ENCODE measurements around the gene IRX2. TPM values are rescaled to one million over a fixed set of nuclear protein-coding genes. Genes with fewer than 3 reads are reported as not detected.

The IRX2 gene
- total RNA-seq, 2 experiments from 2014 or later: not detected

DNA sequence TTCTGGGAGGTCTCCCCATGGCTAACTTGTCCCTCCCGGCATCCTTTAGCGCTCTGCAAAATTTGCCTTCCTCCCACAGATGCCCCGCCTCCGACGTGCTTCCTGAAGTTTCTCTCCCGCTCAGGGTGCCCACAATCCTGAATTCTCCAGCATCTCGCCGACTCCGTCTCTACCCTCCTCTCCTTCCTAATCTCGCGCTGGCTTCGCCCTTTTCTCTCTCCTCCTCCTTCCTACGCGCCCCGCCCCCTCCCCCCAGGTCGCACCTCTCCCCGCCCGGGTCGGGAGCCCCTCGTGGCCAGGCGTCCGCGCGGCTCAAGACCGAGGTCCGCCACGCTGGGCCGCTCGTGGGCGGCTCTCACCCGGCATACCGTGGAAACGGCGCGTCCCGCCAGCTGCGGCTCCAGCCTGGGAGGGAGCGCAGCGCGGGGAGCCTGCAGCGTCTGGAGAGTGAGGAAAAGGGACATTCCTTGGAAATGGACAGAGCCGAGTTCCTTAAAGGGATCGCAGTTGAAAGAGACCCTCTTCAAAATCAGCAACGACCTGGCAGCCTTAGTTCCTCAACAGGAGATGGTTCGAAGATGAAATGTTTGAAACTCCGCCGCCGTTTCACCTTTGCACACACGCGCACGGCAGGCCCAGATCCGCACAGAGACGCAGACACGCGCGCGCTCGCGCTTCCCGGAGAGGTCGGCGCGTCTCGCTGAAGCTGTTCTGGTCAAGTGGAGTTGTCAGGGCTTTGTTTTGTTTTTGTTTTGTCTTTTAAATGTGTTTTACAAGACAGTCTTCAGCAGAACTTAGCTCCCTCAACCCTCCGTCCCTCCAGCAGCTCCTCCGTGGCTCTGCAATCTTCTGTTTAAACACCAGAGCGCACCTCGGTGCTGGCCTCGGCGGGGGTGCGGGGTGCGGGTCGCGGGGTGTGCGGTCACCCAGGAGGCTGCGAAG, 5.0 kb upstream of the IRX2 start:
- ChIA-PET POLR2A (no interaction called here), CTCF (no interaction called here)

DNA sequence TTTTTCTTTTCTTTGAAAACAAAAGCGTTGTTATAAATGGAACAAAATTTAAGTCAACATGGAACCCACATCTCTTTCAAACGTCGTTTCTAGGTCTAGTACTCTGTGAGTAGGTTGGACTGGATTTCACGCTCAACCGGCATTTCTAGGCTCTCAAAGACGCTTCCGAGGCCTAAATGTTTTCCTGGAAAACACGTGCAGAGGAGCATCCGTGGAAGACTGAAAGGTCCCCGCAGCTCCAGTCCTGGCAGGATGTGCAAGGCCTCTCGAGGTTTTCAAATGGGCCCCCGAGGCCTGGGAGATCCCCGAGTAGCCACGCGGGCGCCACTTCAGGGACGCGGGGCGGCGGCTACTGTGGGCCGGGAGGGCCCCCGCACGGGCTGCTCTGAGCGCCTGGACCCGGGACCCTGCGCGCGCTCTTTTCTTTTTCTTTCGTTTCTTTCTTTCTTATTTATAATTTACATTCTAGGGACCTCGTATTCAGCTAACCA, 4.2 kb upstream of the IRX2 start:
- CTCF ChIA-PET: no interaction called here
- POLR2A ChIA-PET: no interaction called here

DNA sequence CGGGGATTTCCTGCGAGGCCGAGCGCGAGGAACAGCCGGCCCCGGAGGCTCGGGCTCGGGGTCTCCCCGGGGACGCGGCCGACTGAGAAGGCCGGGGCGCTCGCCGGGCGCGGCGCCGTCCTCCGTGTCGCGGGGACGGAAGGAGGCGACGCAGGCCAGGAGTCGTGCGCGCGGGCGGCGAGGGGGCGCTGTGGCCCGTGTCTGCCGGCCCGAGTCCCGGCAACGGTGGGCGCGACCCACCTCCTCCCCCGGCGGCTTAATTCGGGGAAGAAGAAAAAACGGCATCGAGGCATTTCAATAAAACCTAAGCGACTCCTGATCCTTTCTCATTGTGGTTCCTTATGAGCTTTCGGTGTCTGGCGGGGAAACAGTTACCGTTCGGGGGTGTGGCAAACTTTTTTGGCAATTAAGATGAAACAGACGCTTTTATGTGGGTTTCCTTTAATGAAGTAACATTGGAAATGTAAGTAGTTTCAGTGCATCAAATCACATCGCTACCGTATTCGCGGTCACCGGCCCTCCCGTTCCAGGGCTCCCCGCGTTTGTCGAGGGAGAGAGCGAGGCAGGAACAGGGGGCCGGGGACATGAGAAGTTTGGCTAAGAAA, 3.7 kb upstream of the IRX2 start:
- CTCF ChIA-PET: no interaction called here
- POLR2A ChIA-PET: no interaction called here

DNA sequence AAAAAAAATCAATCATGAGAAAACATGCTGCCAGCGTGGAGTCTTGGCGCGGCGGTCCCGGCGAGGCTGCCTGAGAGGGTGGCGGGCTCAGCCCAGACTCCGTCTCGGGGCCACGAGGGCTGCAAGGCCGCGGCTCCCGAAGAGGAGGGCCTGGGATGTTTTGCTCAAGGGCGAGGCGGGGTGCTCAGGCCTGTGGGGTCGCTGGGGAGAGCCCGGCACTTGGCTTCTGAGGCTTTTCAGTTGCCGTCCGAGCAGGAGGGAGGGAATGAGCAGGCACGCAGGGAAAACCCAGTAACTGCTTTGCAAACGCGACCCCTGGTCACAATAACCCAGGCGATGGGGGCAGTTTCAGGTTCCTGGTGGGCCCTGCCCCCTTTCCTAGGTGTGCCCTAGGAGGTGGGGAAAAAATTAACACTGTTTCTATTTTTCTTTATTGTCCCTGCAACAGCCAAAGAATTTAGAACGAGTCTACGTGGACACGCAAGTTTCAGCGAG, 3.2 kb upstream of the IRX2 start:
- ChIA-PET POLR2A (no interaction called here), CTCF (no interaction called here)

DNA sequence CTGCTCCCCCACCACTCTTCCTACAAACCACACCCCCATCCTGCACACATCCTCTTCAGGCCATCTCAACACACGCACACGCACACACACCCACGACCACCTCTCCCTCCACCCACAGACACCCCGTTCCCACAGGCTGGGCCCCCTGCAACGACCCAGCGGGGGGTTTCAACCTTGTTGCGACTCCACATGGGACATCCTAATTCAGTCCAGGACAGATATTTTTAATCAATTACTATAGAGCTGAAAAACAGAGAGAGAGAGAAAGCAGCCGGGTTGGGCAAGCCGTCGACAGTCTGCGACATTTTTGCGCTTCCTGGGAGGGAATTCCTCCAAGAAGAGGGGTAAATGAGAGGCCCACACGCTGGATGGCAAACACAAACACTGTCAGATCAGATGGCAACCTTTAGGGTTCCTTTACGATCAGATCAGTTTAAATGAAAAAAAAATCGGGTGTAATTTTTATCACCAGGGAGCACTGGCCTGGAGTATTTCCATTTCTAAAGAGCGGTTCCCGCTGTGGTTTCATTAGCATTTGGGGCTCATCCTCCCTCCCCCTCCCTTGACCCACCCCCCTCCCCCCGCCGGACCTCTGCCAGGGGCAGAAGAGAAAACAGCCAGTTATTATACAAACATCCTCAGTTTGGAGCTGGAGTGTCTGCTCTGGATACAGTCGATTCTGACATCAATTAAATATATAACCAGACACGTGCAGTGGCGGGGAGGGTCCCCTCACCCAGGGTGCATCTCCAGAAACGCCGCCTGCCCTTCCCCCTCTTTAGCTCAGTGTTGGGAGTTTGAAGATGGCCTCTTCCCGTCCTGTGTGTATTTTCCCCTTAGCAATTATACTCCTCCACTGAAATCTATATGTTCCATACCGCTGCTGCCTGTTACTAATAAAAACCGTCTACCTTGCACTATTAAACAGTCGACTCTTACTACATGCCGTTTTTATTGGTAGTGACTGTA, 2.3 kb upstream of the IRX2 start:
- CTCF ChIA-PET: no interaction called here
- POLR2A ChIA-PET: no interaction called here

DNA sequence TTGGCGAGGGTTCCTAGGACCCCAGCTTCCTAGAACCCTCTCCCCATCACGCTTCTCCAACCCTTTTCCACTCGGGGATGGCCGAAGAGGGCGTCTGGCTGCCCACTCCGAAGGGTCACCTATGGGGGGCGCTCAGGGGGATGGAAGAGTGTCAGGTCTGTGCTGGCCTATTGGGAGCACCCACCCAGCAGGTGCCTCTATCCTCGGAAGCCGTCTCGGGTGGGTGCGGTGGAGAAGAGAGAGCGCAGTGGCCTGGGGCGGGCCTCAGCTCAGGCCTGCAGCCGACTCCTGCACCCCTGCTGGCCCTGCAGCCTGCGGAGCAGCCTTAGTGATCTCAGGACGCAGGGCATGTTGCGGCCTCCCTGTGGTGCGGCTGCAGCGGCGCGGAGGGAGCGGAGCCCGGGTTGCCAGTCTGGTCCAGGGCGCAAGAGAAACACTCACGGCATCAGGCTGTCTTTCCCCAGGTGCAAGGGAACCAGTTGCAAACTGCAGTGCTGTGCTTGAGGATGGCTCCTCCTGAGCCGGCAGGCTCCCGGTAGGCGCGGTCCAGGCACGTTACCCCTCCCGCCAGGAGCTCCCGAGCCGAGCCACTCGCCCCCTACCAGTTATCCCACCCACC, 1.5 kb upstream of the IRX2 start:
- ChIA-PET CTCF (no interaction called here), POLR2A (no interaction called here)

DNA sequence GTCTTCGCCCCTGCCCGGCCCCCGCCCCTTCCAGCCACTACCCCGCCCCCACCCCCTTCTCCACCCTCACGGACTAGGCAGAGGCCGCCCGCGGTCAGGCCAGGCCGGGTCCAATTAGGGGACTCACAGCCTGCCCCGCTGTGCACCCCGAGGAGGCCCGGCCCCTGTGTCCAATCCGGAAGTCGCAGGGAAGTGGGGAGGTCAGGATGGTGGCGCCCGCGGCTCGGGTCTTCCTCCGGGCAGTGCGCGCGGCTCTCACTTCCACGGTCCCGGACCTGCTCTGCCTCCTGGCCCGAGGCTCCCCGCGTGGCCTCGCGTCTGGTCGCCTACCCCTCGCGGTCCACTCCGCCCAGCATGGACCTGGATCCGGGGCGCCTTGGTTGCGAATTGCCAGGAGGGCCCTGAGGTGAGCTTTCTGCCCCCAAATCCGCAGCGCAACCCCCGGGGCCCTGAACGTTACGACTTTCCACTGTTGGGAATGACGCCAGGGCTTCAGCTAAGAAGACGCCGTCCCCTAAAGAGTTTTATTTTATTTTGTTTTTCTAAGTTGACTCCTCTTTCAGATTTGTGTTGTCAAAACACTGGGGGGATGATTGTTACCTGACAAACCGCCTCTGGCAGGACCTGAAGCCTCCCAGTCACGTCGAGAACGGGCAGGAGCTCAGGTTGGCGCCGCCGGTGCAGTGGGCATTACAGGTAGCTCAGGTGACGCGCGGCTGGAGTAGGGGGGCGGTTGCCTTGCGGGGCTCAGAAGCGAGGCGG, 763 bp upstream of the IRX2 start:
- POLR2A ChIA-PET: no interaction called here

DNA sequence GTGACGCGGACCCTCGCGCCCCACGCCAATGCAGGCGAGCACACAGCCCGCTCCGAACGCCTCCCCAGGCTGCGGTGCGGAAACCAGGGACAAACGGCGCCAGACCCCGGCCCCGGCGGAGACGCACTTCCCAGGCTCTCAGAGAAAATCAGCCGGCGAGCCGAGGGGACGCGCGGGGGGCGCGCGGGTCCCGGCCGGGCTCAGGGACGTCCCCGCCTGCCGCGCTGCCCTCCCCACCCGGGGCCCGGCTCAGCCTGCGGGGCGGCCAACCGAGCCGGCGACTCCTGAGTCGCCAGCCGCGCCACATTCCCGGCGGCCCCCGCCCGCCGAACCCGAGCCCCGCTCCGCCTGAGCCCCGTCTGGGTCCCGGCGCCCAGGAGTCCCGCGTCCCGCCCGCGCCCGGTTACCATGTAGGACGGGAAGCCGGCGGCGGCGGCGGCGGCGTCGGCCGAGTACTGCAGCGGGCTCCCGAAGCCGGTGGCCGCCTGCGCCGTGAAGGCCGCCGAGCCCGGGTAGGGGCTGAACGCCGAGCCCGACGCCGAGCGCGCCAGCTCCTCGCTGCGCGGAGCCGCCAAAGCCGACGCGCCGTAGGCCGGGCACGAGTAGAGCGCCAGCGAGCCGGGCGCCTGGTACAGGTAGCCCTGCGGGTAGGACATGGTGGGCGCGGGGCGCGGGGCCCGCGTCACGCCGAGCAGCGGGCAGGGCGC, 566 bp downstream of the IRX2 start:
- ChIA-PET CTCF (no interaction called here), POLR2A (no interaction called here)

More for the DNA sequence above, 763 bp upstream of the IRX2 start:
- CTCF ChIA-PET: no interaction called here

DNA sequence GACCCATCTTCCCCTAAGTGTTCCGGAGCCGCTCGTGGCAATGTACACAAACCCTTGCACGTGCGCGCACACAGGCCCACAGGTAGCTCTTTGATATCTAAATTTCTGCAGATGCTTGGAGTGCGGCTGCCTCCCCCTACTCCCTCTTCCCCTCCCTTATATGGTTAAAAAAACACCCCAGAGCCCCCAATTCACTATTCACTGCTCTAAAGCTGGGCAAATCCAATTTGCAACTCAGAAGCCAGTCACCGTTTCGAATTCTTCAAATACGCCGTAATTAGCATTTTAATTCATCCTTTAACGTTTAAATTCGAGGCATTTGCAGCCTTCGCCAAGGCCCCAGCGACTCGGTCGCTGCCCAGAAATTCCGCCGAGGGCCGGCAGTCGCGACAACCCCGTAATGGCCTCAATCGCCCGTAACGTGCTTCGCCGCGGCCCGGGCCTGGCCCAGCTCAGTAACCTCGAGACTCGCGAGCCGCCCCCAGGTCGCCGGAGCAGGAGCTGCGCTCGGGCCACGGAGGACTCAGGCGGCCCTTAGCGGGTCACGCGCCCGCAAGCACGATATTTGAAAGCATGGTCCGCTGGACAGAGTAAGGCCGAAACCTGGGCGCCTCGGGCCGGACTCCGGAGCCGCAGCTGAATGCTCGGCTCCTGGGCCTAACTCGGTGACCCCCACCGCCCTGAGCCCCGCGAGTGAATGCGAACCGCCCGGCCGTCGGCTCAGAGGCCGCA, 1.3 kb downstream of the IRX2 start:
- POLR2A ChIA-PET: no interaction called here
- CTCF ChIA-PET: no interaction called here

DNA sequence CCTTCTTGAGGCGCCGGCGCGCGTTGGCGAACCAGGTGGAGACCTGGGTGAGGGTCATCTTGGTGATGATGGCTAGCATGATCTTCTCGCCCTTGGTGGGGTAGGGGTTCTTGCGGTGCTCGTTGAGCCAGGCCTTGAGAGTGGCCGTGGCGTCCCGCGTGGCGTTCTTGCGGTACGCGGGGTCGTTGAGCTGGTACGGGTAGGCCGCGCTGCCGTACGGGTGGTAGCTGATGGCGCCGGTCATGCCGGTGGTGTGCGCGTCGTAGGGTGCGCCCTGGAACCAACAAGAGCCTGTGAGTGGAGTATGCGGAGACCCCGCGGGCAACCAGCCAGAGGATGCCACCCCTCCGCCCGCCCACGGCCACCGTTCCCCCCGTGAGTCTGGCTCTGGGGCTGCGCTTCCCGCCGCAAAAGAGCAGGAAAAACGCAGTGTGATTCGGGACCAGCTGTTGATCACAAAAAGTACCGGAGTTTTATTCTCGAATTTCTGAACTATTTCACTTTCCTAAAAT, 1.9 kb downstream of the IRX2 start:
- POLR2A ChIA-PET: no interaction called here
- CTCF ChIA-PET: no interaction called here

DNA sequence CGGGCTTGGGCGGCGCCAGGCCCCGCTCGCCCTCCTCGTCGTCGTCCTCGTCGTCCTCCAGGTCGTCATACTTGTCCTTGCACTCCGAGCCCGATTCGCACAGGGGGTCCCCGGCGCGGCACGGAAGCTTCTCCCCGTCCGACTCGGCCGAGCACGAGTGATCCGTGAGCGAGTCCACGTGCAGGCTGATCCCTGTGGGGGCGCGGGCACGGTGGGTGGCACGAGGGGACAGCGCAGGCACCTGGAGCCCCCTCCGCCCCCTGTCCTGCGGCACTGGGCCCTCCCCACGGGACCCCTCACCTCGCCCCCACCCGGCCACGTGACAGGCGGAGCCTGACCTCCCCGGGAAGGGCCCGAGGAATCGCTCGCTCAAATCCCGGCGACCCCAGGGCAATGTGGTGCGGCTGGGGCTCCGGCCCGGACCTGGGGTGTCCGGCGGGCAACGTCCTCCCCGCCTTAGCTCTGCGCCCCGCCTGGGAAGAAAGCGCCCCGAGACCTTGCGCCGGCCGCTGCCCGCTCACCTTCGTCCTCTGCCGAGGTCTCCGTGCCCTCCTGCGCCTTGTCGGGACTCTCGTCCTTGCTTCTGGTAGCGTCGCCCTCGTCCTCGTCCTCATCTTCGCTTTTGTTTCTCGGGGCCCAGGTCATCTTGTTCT, 2.5 kb downstream of the IRX2 start:
- POLR2A ChIA-PET: no interaction called here
- CTCF ChIA-PET: no interaction called here

DNA sequence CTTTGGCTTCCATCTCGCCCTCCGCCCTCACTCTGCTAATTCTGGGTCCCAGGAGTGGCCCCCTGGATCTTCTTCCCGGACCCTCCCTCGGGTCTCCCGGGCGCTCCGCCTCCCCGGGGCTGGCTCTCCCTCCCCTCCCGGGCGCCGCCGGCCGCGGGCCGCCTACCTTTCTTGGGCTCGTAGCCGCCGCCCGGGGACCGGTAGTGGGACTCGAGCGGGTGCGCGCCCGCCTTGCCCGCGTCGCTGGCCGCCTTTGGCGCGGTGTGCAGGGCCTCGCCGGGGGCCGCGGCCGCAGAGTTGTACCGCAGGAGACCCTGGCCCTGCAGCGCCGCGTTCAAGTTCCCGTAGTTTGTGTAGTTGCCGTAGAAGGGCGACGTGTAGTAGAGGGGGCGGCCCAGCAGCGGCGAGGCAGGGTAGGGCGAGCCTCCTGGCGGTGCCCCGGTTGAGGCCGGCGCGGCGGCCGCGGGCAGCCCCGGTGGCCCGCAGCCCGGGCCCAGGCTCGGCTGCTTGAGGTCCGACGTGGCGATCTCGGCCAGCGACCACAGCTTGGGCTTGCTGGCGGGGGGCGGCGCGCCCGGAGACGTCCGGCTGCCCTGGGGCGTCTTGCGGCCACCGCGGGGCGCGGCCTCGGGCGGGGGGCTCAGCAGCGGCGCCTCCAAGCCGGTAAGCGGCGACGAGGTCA, 3.2 kb downstream of the IRX2 start:
- ChIA-PET CTCF (no interaction called here), POLR2A (no interaction called here)

DNA sequence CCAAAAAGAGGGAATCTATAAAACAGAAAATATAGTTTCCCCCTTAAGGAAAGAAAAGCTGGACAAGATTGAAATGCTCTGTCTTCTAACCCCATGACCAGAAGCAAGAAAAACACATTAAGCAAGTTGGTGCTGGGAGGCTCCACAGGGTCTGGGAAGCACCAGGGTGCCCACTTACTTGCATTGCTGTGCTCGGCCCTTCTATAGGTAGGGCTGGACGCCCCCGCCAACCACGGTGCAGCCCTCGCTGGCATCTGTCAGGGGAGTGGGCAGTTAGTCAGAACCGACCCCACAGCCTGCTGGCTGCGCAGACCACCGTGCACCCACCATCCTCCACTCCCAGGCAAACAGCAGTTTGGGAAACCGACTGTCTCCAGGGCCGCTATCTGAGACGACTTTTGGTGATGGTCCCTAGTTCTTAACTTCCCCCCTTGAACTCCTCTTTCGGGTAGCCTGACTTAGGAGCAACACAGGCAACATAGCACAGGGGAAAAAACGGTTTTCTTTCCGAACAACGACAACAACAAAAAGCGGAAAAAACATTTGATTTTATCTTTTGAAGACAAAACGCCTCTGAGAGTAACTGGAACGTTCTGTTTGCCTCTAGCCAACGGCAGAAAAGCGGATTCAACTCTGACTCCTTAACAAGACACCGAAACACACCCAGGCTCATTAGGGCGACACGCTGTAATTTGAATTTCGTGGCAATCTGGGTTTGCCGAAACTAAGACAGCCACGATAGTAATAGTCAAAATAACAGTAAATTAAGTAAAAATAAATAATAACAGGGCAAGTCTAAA, 3.9 kb downstream of the IRX2 start:
- POLR2A ChIA-PET: no interaction called here
- CTCF ChIA-PET: no interaction called here

DNA sequence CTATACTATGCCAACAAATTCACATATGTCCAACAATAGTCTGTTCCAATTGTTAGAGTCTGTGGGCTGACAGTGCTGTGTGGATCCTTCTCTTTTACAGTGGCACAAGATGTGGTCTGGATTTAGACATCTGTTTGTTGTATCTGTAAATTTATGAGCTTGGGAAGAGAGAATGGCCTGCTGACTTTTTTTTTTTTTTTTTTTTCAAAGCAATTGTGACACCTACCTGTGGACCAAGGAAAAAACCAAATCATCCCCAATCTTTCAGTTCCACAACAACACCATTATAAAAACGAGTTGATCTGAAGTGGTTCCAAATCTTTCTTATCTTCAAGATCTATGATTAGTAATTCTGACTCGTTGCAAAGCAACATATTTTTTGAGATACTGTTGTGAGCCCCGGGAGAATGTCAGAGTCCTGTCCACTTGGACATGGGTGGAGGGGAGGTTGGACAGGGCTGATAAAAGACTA, 4.9 kb downstream of the IRX2 start:
- POLR2A ChIA-PET: no interaction called here

DNA sequence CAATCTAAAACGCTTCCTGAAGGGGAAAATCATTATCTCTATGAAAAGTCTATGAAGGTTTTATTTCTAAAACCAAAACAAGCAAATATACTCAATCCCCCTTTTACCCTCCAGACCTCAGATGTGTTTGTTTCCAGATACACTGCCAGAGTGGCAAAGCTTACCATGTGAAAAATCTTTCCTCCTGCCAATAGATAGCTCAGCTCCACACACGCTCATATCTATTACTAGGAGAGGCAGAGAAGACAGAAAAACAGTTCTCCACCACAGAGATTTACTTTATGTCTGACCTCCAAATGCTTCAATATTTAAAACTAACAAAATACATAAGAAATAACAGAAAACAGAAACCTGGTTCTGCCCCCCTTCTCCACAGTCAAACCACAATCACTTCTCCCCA, 7.0 kb downstream of the IRX2 start:
- POLR2A ChIA-PET: no interaction called here
- CTCF ChIA-PET: no interaction called here

More for the DNA sequence above, 4.9 kb downstream of the IRX2 start:
- CTCF ChIA-PET: interaction anchor here (0.6 to 0.7 kb wide), 2 partner anchors 40 to 642 kb away, joined by 3 to 5 read pairs; no protein-coding TSS in a partner anchor

All from activated CD8-positive, alpha-beta memory T cell treated with anti-CD3 and anti-CD28 coated beads for 36 hours (primary cell).